GM18951 (cell line): ENCODE measurements around the gene GPRC5C.

Source experiments
- POLR2A ChIP-seq: IDR thresholded peaks from 4 replicates; pipeline ENCODE4 v1.6.1; 2011; ENCODE audit warnings: mild to moderate bottlenecking; ENCODE audit not compliant: insufficient read length, insufficient read depth; ENCODE audit errors: extremely low read depth
- in situ Hi-C: fragments of 300-500 bp; cut with MboI; formaldehyde crosslinking; loops from one replicate; pipeline ENCODE4 v1.12.0; 2022; ENCODE audit warnings: low sequenced_read_pairs, mixed read lengths, inconsistent platforms; ENCODE audit not compliant: unreplicated experiment

The GPRC5C gene

DNA sequence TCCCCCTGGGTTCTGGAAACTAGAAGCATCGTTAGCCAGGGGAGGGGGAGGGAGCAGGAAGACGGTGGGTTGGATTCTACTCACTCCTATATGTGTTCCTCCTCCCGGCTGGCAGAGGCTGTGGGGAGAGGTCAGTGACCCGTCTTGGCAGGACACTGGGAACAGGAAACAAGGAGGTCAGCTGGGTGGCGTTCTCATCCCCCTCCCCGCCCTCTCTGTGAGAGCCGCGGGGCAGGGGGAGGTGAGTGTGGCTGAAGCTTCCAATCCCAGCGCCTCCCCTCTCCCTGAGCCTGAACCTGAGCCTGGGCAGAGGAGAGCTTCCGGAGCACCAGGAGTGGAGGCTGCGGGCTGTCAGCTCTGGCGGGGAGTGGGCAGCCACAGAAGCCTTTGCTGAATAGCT is 12.5 kb downstream of the GPRC5C start:
- no peak for TF ChIP-seq POLR2A
- in situ Hi-C loops: no loop called here

DNA sequence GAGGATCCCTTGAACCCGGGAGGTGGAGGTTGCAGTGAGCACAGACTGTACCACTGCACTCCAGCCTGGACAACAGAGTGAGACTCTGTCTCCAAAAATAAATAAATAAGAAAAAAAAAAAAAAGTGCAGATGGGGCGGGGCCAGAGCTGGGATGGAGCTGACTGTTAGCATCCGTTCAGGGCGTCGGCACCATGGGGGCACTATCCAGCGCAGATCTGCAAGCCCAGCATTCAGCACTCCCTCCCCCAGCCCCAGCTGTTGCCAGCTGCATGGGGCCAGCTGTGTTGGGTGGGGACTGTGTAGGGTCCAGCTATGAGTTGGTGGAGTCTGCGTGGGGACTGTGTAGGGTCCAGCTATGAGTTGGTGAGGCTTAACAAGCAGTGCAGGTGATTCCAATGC is 13.3 kb downstream of the GPRC5C start:
- no peak for TF ChIP-seq POLR2A
- in situ Hi-C loops: no loop called here

DNA sequence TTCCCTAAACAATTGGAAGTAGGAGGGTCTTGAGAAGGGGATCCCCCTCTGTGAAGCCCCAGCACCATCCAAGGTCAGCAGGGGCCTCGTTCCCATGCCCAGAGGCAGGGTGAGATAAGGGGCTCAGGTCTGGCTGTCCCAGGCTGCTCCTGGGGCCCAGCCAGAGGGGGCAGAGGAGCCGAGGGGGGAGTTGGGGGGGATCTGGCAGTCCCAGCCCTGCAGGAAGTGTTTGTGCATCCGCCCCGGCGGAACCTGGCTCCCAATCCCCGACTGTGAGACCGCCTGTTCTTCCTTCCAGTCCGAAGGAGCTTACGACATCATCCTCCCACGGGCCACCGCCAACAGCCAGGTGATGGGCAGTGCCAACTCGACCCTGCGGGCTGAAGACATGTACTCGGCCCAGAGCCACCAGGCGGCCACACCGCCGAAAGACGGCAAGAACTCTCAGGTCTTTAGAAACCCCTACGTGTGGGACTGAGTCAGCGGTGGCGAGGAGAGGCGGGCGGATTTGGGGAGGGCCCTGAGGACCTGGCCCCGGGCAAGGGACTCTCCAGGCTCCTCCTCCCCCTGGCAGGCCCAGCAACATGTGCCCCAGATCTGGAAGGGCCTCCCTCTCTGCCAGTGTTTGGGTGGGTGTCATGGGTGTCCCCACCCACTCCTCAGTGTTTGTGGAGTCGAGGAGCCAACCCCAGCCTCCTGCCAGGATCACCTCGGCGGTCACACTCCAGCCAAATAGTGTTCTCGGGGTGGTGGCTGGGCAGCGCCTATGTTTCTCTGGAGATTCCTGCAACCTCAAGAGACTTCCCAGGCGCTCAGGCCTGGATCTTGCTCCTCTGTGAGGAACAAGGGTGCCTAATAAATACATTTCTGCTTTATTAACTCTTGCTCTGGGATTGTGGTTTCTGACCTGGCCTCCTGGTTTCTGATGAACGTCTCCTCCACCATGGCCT is 14.9 kb downstream of the GPRC5C start:
- in situ Hi-C loops: no loop called here
- TF ChIP-seq POLR2A: no peak

DNA sequence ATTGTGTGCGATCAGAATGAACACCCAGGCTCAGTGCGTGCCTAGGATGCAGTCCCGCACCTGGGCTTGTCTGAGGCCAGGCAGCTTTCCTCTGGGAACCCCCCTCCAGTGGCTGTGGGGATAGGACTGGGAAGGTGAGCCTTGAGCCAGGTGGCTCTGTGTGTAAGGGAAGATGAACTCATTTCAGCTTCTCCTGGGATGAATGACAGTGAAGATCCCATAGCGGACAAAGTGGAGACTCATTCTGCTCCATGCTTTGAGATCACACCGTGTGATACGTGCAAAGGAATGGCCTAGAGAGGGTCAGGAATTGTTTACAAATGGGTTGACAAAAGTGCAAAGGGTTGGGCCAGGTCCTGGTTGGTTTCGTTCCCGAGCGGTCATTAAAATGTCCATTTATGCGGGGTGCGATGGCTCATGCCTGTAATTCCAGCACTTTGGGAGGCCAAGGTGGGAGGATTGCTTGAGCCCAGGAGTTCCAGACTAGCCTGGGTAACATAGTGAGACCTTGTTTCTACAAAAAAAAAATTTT is 15.8 kb downstream of the GPRC5C start:
- in situ Hi-C loops: no loop called here
- no peak for TF ChIP-seq POLR2A

DNA sequence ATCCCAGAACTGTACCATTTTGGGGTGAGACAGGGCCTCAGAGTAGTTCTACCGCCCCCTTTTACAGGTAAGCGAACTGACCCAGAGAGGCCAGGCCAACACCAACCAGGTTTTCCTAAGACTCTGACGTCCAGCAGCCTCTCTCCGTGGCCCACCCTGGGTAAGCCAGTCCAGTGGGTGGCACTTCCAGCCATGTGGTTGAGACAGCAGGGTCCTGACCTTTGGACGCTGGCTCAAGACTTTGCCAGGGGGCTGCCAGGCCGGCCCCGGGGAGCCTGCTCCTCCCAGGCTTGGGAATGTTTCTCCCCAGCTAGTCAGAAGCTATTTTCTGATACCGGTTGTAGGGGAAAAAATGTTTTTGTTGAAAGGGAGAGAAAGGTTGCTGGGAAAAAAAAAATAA is 16.9 kb downstream of the GPRC5C start:
- no peak for TF ChIP-seq POLR2A
- in situ Hi-C loops: no loop called here

DNA sequence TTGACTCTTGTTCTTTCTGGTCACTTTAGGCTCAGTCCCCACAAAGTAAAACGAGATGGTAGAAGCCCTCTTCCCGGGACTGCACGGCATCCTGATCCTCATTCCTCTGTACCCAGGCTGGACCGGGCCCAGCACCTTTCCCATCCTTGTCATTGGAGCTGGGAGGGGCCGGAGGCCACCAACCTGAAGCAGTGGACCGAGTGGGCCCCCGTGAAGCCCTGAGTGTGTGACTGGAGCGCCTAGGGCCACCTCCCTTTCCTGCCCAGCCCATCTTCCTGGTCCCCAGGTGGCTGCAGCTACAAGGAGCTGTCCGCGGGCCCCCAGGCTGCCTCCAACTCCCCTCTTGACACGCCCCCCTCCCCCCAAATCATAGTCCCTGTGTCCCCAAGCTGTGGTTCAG is 17.4 kb downstream of the GPRC5C start:
- in situ Hi-C loops: no loop called here

DNA sequence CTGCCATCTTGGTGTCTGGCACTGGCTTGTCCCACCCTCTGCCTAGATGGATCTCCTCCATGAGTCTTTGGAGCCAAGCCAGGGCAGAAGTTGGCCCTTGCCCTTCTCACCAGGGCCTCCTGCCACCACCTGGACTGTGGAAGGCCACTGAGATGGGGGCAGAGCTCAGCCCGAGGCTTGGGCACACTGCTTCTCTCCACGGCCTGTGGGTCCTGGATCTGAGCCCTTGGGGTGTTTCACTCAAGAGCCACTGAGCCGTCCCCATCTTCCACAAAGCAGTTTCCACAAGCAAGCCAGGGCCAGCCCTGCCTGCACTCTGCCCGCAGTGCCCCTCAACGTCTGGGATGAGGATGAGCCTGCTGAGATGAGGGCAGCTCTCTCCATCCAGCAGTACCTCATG is 17.9 kb downstream of the GPRC5C start:
- TF ChIP-seq POLR2A: no peak
- in situ Hi-C loops: no loop called here

More for the DNA sequence above, 17.4 kb downstream of the GPRC5C start:
- no peak for TF ChIP-seq POLR2A

DNA sequence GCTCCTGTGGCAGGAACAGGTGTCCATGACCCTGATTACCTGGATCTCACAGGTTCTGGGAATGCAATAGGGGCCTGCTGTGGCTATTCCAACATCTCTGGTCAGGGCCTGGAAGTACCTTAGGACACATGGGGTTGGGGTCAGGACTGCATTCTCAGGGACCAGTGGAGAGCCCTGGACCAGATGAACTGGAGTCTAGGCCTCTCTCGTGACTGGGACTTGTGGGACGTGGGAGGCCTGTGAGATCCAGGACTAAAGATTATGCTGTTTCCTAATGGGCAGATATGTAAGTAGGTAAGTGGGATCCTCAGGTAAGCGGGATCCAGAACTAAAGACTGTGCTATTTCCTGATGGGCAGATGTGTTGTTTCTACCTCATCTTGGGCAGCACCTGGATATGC is 18.3 kb downstream of the GPRC5C start:
- in situ Hi-C loops: no loop called here
- TF ChIP-seq POLR2A: no peak

DNA sequence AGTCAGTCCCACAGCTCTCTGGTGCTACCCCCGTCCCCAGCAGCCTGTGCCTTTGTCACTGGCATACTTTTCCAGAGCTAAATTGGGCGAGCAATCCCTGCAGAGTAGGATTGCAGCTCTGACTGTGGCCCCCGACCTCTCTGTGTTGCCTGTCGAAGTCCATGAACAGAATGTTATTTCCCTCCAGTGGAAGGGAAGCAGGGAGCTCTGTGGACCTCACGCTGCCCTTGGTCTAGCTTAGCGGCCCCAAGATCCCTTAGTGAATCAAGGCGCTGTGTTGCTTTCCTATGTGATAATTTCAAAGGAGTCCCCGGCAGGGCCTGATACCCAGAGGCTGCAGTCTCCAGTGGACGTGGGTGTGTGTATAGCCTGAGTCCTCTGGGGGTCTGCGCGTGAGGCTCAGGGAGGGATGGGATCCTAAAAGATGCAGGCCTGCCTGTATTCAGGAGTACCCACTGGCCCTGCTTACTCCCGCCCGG is 19.1 kb downstream of the GPRC5C start:
- in situ Hi-C loops: no loop called here
- no peak for TF ChIP-seq POLR2A

DNA sequence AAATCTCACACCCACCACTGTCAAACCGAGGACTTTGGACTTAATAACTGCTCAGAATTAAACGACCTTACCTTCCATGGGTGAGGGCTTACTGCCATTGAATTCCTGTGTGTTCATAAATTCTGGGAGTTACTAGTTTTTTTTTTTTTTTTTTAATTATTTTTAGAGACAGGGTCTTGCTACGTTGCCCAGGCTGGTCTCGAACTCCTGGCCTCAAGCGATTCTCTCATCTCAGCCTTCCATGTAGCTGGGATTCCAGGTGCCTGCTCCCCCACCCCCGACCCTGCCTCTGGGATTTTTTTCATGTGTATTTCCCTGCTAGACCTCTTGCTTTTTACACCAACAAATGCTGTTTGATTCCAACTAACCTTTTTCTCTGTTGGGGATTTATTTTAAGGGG is 19.7 kb downstream of the GPRC5C start:
- in situ Hi-C loops: no loop called here
- no peak for TF ChIP-seq POLR2A

DNA sequence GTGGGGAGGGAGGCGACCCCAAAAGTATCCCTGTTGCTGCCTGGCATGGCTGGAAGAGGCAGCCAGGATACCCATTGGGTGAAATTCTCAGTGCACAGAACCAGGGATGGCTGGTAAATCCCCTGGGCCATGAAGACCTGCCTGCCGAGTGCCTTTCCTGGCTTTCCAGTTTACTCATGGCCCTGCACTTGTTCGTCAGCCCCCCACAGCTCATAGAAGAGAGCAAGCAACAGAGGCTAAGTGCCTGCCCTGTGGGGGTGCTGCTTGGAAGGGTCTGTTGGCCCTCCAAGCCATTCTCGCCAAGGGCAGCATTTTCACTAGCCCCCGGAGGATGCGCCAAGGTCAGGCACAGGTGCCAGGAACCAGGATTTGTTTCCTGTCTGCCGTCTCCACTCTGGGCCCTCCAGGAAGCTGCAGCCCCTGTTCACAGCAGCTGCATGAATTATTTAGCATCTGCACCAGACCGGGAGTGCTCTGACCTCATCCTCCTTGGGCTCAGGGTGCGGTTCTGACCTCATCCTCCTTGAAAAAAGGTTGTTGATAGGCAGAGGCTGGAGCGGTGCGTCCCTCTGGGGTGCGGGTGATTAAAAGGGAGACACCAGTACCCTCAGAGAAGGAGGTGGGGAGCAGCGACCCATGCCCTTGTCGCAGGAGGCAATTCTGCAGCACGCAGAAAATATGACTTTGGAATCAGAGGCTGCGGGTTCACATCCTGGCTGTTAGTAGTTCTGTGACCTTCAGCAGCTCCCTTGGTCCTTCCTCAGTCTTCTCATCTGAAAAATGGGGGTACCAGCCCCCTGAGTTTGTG is 20.3 kb downstream of the GPRC5C start:
- in situ Hi-C loops: no loop called here
- TF ChIP-seq POLR2A: no peak

DNA sequence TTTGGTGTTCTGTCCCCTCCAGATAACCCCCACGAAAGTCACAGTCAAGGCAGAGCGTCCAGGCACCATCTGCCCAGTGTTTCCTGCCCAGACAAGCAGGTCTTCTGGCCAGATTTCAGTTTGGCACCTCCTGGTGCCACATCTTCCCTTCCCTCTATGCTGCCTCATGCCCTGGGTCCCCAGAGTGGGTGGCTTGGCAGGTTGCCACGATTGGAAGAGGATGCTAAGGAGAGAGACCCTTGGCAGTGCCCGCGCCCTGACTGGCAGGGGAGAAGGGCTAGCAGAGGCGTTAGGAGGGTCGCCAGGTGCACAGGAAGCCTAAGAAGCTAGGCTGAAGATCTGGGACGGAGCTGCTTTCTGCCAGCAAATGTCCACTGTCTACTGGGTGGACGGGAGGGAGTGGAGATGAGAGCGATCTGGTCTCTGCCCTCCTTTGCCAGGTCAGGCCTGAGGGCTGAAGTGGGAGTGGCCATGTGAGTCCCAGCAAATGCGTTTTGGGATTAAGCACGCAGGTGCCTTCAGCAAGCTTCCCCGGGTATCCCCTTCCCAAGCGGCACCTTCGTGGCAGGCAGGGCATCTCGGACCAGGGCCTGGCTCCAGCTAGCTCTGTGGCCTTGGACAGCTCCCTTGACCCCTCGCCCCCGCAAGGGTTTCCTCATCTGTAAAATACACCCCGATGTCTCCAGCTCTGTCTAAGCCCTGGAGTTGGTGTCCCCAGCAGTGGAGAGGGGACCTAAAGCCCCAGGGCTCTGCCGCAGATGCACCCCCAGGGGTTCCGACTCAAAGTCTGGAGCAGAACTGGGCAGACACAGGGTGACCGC is 21.2 kb downstream of the GPRC5C start:
- TF ChIP-seq POLR2A: no peak

DNA sequence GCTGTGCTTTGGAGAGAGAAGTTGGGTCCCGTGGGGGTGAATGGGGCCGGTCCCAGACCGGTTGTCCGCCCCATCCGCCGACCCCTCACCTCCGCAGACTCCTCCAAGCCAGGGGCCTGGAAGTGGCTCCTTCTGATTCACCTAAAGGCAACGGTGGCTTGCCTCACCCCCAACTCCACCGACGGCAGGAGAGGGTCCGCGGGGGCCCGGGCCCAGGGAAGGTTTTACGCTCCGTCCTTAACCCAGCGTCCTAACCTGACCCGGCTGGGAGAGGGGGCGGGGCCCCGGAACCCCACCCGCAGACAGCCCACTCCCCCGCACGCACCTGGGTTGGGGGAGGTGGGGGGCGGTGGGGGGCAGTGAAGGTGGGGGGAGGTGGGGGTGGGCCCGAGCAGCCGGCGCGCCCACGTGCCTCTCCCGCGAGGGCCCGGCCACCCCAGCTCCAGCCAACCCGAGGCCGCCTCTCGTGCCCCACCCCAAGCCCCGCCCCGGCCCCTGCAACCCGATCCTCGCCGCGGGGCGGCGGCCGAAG is 21.8 kb downstream of the GPRC5C start:
- no peak for TF ChIP-seq POLR2A
- in situ Hi-C loops: no loop called here

More for the DNA sequence above, 21.2 kb downstream of the GPRC5C start:
- in situ Hi-C loops: no loop called here
